ENCODE measurements around the gene LBP.
"Not testable (repeated sequence)": the region's sequence is repeated elsewhere in the genome, so short reads cannot be mapped to it uniquely, and the experiment has no call there.

The LBP gene

GRCh38 chr20:38350879-38351775 is 4.8 kb downstream of the LBP start:
- no peak for DNase-seq (ENCODE audit: low read depth, low spot score)

- no peak for DNase-seq (ENCODE audit: low read depth, low spot score)
Observed at GRCh38 chr20:38353316-38353715, 7.0 kb downstream of the LBP start.

DNA sequence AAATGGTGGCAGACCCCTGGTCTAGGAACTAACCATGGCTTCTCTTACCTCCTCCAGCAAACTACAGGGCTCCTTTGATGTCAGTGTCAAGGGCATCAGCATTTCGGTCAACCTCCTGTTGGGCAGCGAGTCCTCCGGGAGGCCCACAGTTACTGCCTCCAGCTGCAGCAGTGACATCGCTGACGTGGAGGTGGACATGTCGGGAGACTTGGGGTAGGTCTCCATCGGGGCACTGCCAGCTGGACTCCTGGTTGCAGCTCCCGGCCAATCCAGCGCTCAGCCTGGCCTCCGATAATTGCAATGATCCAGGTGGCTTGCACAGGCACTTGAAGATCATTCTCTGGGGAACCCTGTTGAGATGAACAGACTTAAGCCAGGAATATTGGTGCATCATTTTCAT is 7.9 kb downstream of the LBP start:
- no peak for DNase-seq (ENCODE audit: low read depth, low spot score)

DNA sequence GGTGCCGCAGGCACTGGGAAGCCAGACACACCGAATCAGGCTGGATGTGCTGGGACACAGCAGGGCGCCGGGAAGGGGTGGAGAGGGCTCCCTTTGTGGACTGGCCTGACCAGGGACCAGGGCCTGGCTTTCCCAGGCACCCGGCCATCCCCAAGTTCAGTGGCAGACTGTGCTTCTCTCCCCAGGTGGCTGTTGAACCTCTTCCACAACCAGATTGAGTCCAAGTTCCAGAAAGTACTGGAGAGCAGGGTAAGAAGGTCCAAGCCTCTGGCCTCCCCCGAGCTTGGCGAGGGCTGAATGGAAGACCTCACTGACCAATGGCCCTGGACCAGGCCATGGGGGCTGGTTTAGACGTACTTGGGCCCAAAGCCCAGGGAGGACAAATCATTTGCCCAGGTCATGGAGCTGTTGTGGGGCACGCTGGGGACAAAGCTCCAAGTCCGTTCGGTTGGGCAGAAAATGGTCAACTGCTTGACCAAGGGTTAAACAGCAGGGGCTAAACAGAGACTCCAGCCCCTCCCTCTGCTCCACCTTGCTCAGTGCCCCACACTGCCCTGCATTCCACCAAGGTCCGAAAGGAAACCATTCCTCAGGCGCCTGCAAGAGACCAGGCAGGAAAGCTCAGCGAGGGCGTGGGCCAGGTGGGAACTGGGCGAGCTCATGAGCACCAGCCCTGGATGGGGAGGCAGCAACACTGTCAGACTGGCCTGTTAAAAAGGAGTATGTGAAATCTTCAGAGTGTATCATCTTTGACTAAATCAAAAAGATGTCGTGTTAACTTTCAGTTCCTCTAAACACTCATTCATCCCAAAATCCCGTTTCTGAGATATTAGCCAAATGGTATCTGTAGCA is 9.1 kb downstream of the LBP start:
- no peak for DNase-seq (ENCODE audit: low read depth, low spot score)

DNA sequence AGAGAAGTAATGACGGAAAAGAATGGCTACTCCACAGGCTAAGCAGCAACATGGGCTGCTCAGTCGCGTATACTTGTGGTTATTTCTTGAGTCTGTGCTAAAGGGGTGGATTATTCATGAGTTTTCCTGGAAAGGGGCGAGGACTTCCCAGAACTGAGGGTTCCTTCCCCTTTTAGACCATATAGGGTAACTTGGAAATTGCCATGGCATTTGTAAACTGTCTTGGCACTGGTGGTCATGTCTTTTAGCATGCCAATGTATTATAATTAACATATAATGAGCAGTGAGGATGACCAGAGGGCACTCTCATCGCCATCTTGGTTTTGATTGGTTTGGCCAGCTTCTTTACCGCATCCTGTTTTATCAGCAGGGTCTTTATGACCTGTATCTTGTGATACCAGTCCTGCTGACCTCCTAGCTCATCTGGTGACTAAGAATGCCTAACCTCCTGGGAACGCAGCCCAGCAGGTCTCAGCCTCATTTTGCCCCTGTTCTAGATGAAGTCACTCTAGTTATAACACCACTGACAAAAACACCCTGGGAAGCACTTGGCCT is 11.4 kb downstream of the LBP start:
- no peak for DNase-seq (ENCODE audit: low read depth, low spot score)

DNA sequence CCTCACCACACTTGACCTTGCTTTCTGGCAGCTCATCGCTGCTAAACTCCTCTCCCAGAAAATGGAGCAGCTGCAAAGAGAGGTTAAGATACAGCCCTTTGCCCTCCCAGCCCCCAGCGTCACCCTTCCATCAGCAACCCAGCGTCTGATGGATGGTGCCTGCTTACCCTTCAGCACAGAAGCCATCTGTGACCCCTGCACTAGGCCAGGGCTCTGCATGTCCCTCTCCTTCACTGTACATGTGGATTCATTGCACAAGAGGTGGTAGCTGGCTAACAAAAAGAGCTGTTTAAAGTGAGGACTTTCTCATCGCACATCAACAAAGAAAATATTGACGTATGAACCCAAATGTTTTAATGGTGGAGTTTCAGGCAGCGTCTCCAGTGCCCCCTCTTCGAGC is 12.3 kb downstream of the LBP start:
- DNase-seq (ENCODE audit: low read depth, low spot score), result no peak

DNA sequence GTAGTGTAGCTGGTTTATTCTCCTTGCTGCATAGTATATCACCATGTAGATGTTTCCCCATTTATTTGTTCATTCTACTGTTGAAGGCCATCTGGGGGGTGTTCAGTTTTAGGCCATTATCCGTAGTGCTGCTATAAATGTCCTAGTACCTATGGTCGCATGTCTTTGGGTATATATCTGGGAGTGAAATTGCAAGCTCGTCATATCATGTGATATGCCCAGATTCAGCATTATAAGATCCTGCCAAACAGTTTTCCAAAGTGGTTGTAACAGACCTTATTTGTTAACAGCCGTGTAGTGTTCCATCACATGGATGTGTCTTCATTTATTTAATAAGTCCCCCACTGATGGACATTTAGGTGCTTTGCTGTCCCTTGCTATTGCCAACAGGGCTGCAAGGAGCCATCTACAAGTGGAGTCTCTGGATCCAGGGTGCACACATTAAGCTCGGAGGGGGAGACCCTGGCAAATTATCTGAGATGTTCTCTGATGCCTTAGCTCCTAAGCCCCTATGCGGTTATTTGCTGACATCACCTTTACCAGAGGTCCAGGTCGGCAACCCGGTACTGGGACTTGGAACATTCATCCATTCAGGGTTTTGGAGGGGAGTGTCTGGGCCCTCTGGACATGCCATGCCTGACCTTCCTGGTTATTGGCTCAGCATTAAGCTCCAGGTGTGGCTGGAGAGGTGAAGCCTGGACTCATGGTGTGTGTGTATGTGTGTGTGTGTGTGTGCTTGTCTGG is 16.9 kb downstream of the LBP start:
- no peak for DNase-seq (ENCODE audit: low read depth, low spot score)

DNA sequence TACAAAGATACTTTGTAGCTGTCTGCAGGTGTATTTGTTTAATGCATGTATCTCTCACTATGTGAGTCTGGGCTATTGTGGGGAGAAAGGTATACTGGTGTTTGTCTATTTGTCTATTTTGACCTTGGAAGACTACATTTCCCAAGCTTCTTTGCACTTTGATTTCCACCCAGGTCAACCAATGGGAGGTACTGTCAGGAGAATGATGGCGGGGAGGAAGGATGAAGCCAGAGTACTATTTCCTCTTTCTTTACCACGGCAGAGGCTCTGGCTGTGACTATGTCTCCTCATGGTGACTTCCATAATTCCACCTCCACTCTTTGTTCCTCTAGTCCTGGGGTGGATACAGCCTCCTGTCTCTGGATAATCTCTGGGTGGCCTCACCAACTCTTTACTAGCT is 23.1 kb downstream of the LBP start:
- DNase-seq (ENCODE audit: low read depth, low spot score), result no peak

DNA sequence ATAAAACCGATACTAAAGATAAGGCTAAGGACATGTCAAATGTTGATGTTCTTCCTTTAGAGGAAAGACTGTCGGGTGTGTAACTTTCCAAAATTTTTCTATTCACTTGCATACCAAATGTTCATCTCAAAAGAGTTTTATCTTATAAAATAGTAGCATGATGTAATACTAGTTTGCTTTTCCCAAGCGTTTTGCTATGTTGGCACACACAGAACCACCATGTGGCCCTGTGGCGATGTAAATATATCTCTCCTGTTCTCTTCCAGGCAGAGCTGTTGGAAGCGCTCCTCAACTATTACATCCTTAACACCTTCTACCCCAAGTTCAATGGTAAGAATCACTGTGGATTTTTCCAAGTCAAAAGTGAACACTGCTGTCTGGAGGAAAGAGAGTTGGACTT is 26.5 kb downstream of the LBP start:
- no peak for DNase-seq (ENCODE audit: low read depth, low spot score)

GRCh38 chr20:38373231-38373867 is 27.1 kb downstream of the LBP start:
- DNase-seq (ENCODE audit: low read depth, low spot score), result no peak

DNA sequence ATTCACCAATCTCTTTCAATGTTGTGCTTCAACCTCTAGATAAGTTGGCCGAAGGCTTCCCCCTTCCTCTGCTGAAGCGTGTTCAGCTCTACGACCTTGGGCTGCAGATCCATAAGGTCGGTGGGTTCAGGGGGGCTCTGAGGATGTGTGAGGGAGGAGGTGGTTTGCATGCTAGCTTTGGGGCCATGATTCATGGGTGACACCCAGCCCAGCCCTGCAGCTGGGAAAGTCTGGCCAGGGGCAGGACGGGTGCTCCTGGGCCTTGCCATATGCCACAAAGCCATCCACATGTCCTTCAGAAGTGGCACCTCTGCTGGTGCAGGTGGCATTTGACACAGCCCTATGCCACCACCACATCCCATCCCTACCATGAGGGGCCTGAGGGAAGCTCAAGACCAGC is 27.6 kb downstream of the LBP start:
- no peak for DNase-seq (ENCODE audit: low read depth, low spot score)

DNA sequence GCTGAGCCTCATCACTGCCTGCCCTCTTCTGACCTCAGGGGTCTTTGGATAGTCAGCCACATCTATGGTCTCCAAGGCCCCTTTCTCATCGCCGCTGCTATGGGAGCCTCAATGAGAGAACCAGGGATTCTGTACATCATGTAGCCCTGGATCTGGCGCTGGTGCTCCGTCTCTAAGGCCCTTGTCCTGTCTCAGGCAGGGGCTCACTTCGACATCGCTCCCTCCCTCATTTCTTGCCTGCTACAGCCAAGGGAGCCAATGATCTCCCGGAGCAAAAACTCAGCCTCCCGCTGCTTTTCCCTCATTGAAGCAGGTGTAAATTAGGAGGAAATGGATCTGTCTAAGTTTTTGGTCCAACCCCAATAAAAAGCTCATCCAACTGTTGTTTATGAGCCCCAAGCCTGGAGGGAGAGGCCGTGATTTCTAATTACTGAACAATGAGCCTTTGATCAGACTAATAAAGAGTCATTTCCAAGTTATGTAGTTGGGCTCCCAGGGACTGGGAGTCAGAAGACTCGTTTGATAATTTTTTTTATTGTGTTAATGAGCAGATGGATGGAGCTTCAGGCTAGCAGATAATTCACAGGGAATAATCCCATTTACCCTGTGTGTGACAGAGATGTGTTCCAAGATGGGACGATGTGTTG is 30.9 kb downstream of the LBP start:
- no peak for DNase-seq (ENCODE audit: low read depth, low spot score)

GRCh38 chr20:38377838-38378237 is 31.6 kb downstream of the LBP start:
- DNase-seq (ENCODE audit: low read depth, low spot score), result not testable (repeated sequence)

DNA sequence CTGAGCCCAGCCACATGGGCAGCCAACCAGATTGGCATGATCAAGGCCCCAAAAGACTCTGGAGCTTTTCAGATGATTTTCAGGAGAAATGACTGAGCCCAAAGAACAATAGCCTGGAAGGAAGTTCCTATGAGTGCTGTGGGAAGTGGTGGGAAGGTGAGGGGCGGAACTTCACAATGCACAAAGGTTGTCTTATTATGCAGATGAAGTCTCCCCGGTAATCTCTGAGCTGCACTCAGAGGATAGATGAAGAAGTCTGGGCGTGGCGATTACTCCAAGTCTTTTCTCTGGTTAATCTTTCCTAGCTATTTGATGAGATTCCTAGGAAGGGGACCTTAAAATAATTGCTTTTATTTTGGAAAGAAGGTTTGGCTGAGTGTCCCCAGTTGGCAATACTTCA is 36.9 kb downstream of the LBP start:
- no peak for DNase-seq (ENCODE audit: low read depth, low spot score)

DNA sequence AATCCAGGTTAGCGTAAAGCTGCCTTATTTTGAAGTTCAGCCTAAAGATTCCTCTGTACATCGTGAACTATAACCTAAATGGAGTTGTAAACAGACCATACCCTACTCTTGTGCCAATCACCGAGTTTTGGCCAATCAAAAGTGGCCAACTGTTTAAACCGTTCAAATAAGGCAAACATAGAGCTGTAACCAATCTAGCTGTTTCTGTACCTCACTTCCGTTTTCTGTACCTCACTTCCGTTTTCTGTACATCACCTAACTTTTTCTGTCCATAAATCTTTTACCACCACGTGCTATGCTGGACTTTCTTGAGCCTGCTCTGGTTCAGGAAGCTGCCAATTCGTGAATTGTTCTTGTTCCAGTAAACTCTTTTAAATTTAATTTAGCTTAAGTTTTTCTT is 39.7 kb downstream of the LBP start:
- no peak for DNase-seq (ENCODE audit: low read depth, low spot score)

DNA sequence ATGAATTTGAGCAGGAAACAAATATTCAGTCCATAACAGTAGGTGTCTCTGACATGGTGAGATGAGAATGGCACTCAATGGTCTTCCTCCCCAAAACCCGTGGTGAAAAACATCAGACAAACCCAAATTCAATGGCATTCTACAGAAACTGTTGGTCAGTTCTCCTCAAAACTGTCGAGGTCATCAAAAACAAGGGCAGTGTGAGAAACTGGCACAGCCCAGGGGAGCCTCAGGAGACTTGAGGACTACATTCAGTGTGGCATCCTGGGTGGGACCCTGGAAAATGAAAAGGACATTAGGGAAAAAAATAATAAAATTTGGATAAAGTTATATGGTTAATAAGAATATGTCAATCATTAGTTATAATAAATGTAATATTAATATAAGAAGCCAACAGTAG is 40.6 kb downstream of the LBP start:
- no peak for DNase-seq (ENCODE audit: low read depth, low spot score)

- DNase-seq (ENCODE audit: low read depth, low spot score), result no peak
Observed at GRCh38 chr20:38387953-38388352, 41.7 kb downstream of the LBP start.

- no peak for DNase-seq (ENCODE audit: low read depth, low spot score)
Observed at GRCh38 chr20:38392356-38392755, 46.1 kb downstream of the LBP start.

GRCh38 chr20:38393259-38393658 is 47.0 kb downstream of the LBP start:
- DNase-seq (ENCODE audit: low read depth, low spot score), result no peak

GRCh38 chr20:38395165-38395564 is 48.9 kb downstream of the LBP start:
- no peak for DNase-seq (ENCODE audit: low read depth, low spot score)

Data from activated naive CD8-positive, alpha-beta T cell treated with anti-CD3 and anti-CD28 coated beads, Interleukin-2, amount 50 U/mL, for 16 hours (primary cell).